ENCODE measurements around the gene UNC5B.

UNC5B gene

GRCh38 chr10:71279590-71280170 lies 67.3 kb downstream of the UNC5B start:
- DNase-seq, result no peak
- TF ChIP-seq CTCF (IDR thresholded peaks at IDR 0.05), result no peak
- intact Hi-C loops (cut with DNase I; ENCODE audit: low total_unique reads), result no loop called here
- Histone ChIP-seq H3K36me3 (peaks cover 0 to 8% (median 4%) of the 10 kb centered on the region in 3 donors), H3K4me1 (no peaks in the 10 kb centered on the region), H3K27ac (no peak overlapping the region), H3K9me3 (no peaks in the 10 kb centered on the region), H3K27me3 (no peaks in the 10 kb centered on the region), H3K4me3 (no peak overlapping the region)

GRCh38 chr10:71280216-71280615 lies 67.8 kb downstream of the UNC5B start:
- no peak overlapping the region for H3K27ac ChIP-seq

GRCh38 chr10:71280825-71281224 lies 68.5 kb downstream of the UNC5B start:
- no peaks in the 10 kb centered on the region for H3K9me3 ChIP-seq
- H3K4me3 ChIP-seq, result no peak overlapping the region
- H3K27me3 ChIP-seq, result no peaks in the 10 kb centered on the region
- intact Hi-C loops (cut with DNase I; ENCODE audit: low total_unique reads), result no loop called here
- TF ChIP-seq CTCF (IDR thresholded peaks at IDR 0.05), result no peak
- no peak overlapping the region for H3K27ac ChIP-seq
- H3K4me1 ChIP-seq, result no peaks in the 10 kb centered on the region
- DNase-seq, result no peak
- peaks cover 0 to 12% (median 5%) of the 10 kb centered on the region in 3 donors for H3K36me3 ChIP-seq

More at GRCh38 chr10:71280216-71280615, 67.8 kb downstream of the UNC5B start:
- no peak for DNase-seq
- H3K4me1 ChIP-seq, result no peaks in the 10 kb centered on the region
- H3K27me3 ChIP-seq, result no peaks in the 10 kb centered on the region
- H3K9me3 ChIP-seq, result no peaks in the 10 kb centered on the region
- no peak overlapping the region for H3K4me3 ChIP-seq
- peaks cover 0 to 8% (median 4%) of the 10 kb centered on the region in 3 donors for H3K36me3 ChIP-seq
- intact Hi-C loops (cut with DNase I; ENCODE audit: low total_unique reads), result no loop called here
- TF ChIP-seq CTCF (IDR thresholded peaks at IDR 0.05), result no peak

- Histone ChIP-seq H3K27ac (no peak overlapping the region), H3K36me3 (peaks cover 0 to 19% (median 11%) of the 10 kb centered on the region in 3 donors), H3K4me3 (no peak overlapping the region), H3K4me1 (no peaks in the 10 kb centered on the region), H3K27me3 (no peaks in the 10 kb centered on the region), H3K9me3 (no peaks in the 10 kb centered on the region)
- no peak for TF ChIP-seq CTCF (IDR thresholded peaks at IDR 0.05)
- DNase-seq, result no peak
- intact Hi-C loops (cut with DNase I; ENCODE audit: low total_unique reads), result no loop called here
Measured at GRCh38 chr10:71281646-71282322, 69.4 kb downstream of the UNC5B start.

- Histone ChIP-seq H3K4me3 (no peak overlapping the region), H3K9me3 (no peaks in the 10 kb centered on the region), H3K27ac (no peak overlapping the region), H3K4me1 (no peaks in the 10 kb centered on the region), H3K36me3 (peaks cover 0 to 24% (median 11%) of the 10 kb centered on the region in 3 donors), H3K27me3 (no peaks in the 10 kb centered on the region)
- intact Hi-C loops (cut with DNase I; ENCODE audit: low total_unique reads), result no loop called here
- no peak for DNase-seq
- no peak for TF ChIP-seq CTCF (IDR thresholded peaks at IDR 0.05)
Measured at GRCh38 chr10:71282323-71282680, 69.9 kb downstream of the UNC5B start.

Measured in tibial artery (tissue), 4 donors.